RKO (cell line): ENCODE results near the gene UGDH.
"Not testable (repeated sequence)": the region's sequence is repeated elsewhere in the genome, so short reads cannot be mapped to it uniquely, and the experiment has no call there.

Experiments used
- DNase-seq: peaks from one replicate; pipeline ENCODE4 v3.0.0-alpha.2; 2016; ENCODE audit warnings: low spot score

Gene UGDH

GRCh38 chr4:39495446-39496213 is 31.6 kb downstream of the UGDH start:
- DNase-seq = no peak

DNA sequence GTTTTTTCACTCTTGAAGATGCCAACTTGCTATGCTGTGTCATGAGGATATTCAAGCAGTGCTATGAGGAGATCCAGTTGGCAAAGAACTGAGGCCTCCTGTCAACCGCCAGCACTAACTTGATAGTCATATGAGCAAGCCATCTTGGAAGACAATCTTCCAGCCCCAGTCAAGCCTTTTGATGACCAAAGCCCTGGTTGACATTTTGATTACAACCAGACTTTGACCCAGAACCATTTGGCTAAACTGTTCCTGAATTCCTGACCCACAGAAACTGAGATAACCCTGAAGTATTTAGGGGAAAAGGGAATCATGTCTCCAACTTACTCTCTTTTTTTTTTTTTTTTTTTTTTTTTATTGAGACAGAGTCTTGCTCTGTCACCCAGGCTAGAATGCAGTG is 32.9 kb downstream of the UGDH start:
- no peak for DNase-seq

DNA sequence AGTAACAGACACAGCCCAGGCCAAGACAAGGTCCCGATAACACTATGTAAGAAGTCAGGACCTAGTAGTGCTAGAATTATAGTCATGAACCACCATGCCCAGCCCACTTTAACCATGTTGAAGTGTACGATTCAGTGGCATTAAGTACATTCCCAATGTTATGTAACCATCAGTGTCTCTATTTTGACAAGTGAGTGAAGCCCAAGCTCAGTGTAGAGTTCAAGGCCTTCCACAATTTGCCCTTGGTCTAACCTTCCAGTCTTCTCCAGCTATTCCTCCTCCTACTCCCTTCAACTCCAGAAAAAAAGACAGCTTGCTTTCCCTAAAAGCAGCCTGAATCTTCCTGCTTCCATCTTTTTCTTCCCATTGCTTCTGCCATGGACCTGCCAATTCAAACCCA is 36.9 kb downstream of the UGDH start:
- DNase-seq = no peak

GRCh38 chr4:39486221-39486804 is 40.9 kb downstream of the UGDH start:
- DNase-seq = no peak

GRCh38 chr4:39484582-39485272 is 42.5 kb downstream of the UGDH start:
- DNase-seq = no peak

GRCh38 chr4:39480902-39481695 is 46.1 kb downstream of the UGDH start:
- DNase-seq = no peak

DNA sequence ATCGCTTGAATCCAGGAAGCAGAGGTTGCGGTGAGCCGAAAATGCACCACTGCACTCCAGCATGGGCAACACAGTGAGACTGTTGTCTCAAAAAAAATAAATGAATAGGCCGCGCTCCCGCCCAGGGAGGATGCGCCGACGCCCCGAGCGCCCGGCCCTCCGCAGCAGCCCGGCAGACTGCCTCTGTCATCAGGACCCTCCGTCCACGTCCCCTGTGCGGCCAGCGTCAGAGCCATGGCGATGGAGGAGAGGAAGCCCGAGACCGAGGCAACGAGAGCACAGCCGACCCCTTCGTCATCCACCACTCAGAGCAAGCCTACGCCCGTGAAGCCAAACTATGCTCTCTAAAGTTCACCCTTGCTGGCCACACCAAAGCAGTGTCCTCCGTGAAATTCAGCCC is 47.0 kb downstream of the UGDH start:
- no peak for DNase-seq

DNA sequence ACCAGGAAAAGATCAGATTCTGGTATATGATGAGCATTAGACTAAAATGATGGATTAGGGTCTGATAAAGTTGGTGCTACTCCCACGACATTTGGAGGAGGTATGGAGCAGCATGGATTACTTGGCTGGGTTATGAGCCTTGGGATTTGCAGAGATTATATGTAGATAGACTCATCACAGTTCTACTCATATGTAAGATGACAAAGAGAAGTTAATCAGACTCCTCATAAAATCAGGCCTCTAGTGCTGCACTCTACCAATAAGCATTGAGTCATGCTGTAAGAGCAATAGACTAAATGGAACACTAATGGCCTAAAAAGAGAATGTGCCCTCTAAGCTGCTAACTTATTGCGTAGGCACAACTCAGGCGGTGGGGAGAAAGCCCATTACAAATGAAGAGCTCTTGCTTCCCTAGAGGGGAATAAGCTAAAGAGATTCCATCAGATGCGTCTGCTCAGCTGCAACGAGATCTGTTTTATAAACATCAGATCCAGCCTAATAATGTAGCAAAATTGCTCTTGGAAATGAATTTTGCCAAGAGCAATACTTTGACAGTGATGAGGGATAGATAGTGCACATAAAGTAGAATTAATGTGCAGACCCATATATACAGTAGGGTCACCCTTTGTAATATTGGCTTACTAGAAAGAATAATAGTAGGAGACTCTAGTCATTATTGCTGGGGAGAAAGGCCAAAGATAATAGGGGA is 50.9 kb downstream of the UGDH start:
- DNase-seq = peak; percentile 42

DNA sequence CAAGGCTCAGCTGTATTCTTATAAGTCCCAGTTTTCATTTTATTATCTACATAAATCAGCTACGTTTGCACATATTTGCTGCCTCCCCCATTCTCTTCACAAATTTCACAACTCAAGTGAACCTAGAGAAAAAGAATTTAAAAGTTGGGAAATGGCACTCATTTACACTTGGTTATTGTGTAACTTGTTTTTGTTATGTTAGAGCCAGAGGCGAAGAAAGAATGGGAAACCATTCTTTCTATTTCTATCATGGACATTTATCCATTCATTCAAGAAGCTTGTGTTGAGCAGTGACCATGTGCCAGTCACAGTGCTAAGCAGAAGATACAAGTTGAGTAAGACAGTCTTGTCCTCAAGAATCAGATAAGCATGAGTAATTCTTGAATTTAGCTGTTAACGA is 54.8 kb downstream of the UGDH start:
- no peak for DNase-seq

DNA sequence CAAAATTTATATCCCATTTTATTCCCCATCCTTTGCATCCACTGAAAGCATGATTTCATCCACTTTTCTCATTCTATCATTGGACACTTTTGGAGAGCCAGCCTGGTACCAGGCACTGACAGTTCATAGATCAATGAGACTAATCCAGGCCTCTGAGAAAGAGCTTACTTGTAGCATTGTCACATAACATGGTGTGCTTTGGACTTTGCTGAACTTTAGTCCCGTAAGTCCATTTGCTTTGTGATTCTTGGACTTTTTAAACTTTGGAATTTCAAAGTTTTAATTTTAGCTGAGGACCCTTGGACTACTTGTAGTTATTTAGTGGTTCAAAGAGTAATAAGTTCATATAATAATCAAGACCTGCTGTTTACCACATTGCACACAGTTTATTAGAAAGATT is 56.8 kb downstream of the UGDH start:
- DNase-seq = no peak

DNA sequence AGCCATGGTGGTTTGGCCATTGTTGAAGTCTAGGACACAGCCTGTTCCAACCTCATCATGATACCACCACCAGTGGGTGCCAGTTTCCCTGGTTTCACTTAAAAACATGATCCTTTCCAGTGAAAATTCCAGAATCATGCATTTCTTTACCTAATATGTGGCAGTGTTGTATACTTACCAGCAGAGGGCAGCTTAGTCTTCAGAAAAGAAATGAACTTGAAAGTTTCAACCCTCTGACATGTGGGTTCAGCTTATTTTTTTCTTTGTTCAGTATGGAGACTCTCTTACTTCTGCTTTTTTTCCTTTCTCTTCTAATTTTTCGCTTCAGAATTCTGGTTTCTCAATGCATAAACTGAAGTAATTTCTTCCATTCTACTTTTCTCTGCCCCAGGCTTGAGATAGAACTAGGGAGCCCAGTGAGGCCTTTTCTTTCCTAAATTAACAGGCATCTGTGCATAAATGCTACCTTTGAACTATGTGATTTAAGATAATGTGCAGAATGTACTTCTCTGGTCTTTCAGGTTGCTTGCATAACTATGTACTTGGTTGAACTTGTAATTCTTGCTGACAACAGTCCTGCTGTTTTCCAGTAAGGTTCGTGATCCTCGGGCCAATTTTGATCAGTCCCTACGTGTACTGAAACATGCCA is 57.7 kb downstream of the UGDH start:
- DNase-seq = peak; percentile 93

GRCh38 chr4:39467464-39467863 is 59.8 kb downstream of the UGDH start:
- no peak for DNase-seq

DNA sequence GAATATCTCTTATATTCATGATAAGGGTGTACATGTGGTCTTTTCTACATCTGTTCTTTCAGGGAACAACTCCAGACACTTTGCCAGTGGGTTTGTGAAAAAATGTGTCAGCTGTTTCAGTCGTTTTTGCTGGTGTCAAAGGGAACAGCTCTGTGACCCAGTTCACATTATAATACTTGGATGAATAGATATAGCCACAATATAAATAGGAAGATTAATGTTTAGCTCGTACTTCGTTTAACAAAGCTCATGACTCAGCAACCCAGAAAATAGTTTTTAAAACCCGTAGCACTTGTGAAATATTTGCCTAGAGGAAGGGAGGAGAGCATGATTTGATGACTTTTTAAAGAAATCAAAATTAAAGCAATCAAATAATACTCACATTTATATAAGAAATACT is 60.5 kb downstream of the UGDH start:
- DNase-seq = no peak

DNA sequence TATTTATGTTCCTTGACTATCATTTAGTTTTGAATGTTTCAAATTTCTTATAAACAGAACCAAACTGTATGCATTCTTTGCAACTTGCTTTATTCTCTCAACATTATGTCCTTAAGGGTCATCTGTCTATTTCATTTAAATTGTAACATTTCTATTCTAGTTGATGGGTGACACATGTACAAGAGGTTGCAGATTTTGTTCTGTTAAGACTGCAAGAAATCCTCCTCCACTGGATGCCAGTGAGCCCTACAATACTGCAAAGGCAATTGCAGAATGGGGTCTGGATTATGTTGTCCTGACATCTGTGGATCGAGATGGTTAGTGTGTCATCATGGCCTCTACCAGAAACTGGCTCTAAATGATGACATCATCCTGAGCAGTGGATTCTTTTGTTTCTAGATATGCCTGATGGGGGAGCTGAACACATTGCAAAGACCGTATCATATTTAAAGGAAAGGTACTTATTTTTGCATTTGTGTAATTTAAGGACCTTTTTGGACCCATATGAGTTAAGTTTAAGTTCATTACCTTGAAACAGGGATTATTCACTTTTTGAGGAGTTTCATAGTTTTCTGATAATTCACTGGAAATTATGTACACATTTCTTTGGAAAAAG is 62.2 kb downstream of the UGDH start:
- peak; percentile 90 for DNase-seq

GRCh38 chr4:39458505-39459300 is 68.5 kb downstream of the UGDH start, which contains the start of the genes LIAS and RPL9:
LIAS (plus strand) TSS chr4:39459056; CDS start chr4:39459118, 62 bp downstream.
RPL9 (minus strand) TSS chr4:39458922; CDS start chr4:39458439, 483 bp downstream.
- peak; percentile 99 for DNase-seq

DNA sequence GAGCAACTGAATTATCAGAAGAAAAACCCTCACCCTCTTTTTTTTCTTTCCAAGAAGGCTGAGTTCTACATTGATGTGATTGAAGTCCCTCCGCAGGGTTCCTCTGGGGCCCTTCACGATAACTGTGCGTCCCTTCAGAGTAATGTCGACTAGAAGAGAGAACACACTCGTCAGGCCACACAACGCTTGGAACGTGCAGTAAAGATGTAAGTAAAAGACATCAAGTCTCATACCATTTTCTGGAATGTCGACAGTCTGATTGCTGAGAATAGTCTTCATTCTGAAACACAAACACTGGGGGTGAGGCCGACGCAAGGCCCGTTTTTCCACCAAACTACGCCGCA is 69.1 kb downstream of the UGDH start:
- DNase-seq = not testable (repeated sequence)

DNA sequence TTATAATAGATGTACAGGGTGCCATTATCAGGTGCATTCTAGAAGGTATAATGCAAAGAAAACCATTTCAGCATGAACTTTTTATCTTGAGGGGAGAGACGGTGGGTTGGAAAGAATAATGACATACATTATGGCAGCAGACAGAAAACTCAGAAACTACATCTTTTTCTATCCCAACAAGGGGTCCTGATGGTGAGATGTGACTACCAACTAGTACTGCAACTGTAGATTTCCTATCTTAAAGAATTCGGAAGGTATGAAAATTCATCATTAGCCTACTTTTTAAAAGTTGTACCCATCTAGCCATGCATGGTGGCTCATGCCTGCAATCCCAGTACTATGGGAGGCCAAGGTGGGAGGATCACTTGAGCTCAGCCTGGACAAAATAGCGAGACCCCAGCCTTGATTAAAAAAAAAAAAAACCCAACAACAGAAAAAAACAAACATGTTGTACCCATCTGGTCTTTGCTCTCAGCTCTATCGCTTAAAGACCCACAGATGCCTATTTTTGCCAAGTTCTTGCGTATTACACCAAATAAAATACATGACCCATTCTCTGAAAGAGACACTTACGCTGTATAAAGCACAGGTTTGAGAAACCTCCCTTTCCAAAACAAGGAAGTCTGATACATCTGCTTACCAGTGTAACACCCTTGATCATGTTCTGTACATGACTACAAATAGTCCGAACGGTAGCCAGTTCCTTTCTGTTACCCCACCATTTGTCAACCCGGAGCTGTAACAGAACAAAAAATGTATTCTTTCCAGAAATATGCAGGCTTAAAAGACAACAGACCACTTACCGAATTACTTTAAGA is 70.1 kb downstream of the UGDH start:
- no peak for DNase-seq

GRCh38 chr4:39455486-39455885 is 71.8 kb downstream of the UGDH start:
- DNase-seq = no peak

- no peak for DNase-seq
These were observed 73.5 kb downstream of the UGDH start for GRCh38 chr4:39453738-39454137.
